Raji (cell line): ENCODE data around the gene FRA10AC1.

Experiments
- POLR2A ChIP-seq: IDR thresholded peaks from 2 replicates; pipeline ENCODE4 v1.6.1; 2011; ENCODE audit warnings: low read depth, low read length, control low read depth; ENCODE audit not compliant: insufficient read depth

FRA10AC1 gene

GRCh38 chr10:93671042-93671441, 31.4 kb downstream of the FRA10AC1 start:
- TF ChIP-seq POLR2A = no peak

GRCh38 chr10:93670372-93670771, 32.0 kb downstream of the FRA10AC1 start:
- no peak for TF ChIP-seq POLR2A

- no peak for TF ChIP-seq POLR2A
Measured at GRCh38 chr10:93667795-93668194, 34.6 kb downstream of the FRA10AC1 start.

GRCh38 chr10:93666030-93666429, 36.4 kb downstream of the FRA10AC1 start:
- no peak for TF ChIP-seq POLR2A

GRCh38 chr10:93657757-93658156, 44.6 kb downstream of the FRA10AC1 start:
- TF ChIP-seq POLR2A = no peak

- no peak for TF ChIP-seq POLR2A
Measured at GRCh38 chr10:93656155-93656554, 46.2 kb downstream of the FRA10AC1 start.

- TF ChIP-seq POLR2A = no peak
Measured at GRCh38 chr10:93654201-93654600, 48.2 kb downstream of the FRA10AC1 start.

- TF ChIP-seq POLR2A = no peak
Measured at GRCh38 chr10:93652857-93653256, 49.5 kb downstream of the FRA10AC1 start.

GRCh38 chr10:93639791-93640190, 62.6 kb downstream of the FRA10AC1 start:
- TF ChIP-seq POLR2A = no peak

- no peak for TF ChIP-seq POLR2A
Measured at GRCh38 chr10:93630625-93631557, 71.5 kb downstream of the FRA10AC1 start.

GRCh38 chr10:93629647-93630305, 72.6 kb downstream of the FRA10AC1 start:
- TF ChIP-seq POLR2A = no peak

GRCh38 chr10:93628858-93629257, 73.5 kb downstream of the FRA10AC1 start:
- no peak for TF ChIP-seq POLR2A

GRCh38 chr10:93622942-93623341, 79.5 kb downstream of the FRA10AC1 start:
- TF ChIP-seq POLR2A = no peak

- no peak for TF ChIP-seq POLR2A
Measured at GRCh38 chr10:93620925-93621324, 81.5 kb downstream of the FRA10AC1 start.
